ENCODE data around the gene PLK5. TPM values are rescaled to one million over a fixed set of nuclear protein-coding genes. Genes with fewer than 3 reads are reported as not detected.
"Not testable (repeated sequence)": the region's sequence is repeated elsewhere in the genome, so short reads cannot be mapped to it uniquely, and the experiment has no call there.

PLK5 gene
- polyA plus RNA-seq, 1 of the 3 experiments (the other 2 are of a cell fraction), result not detected

- H3K9me2 ChIP-seq; H3K36me3 ChIP-seq (replicated peaks in 1 of 2; ENCODE audit: control insufficient read depth in 1 of 2, insufficient read depth in 2 of 2, low read length in 1 of 2); H3K27ac ChIP-seq (ENCODE audit: low read depth in 2 of 2, low read length in 1 of 2); H2AFZ ChIP-seq (ENCODE audit: low read depth); POLR2A ChIA-PET; H3K9ac ChIP-seq; H3K4me2 ChIP-seq; H4K20me1 ChIP-seq (ENCODE audit: insufficient read depth); H3K4me3 ChIP-seq (ENCODE audit: low read depth in 2 of 2, low read length in 1 of 2); DNase-seq; H3F3A ChIP-seq (replicated peaks; ENCODE audit: insufficient read depth); H3K4me1 ChIP-seq (ENCODE audit: control insufficient read depth in 1 of 2, insufficient read depth in 2 of 2, low read depth in 1 of 2, low read length in 1 of 2); H3K9me3 ChIP-seq; H3K79me2 ChIP-seq (ENCODE audit: insufficient read depth): not testable (repeated sequence)
- H3K27me3 ChIP-seq (ENCODE audit: insufficient read depth), result peaks cover 20% of the 10 kb centered on the region
- WGBS (ENCODE audit: low lambda C conversion rate), result 56% methylated on average over 4 of the region's 8 CpGs
- CTCF ChIA-PET, result interaction anchor here (1.5 kb wide), 1 partner anchor 26 kb away, joined by 5 read pairs; no protein-coding TSS in a partner anchor
Observed at GRCh38 chr19:1519802-1520201, 4.1 kb upstream of the PLK5 start.

GRCh38 chr19:1520203-1520780, 3.6 kb upstream of the PLK5 start:
- no peak overlapping the region for H3K4me3 ChIP-seq (ENCODE audit: low read depth in 2 of 2, low read length in 1 of 2)
- no peak overlapping the region for H3K9ac ChIP-seq
- H3K27me3 ChIP-seq (ENCODE audit: insufficient read depth), result peaks cover 25% of the 10 kb centered on the region
- TF ChIP-seq EZH2phosphoT487 (IDR thresholded peaks at IDR 0.05; ENCODE audit: borderline replicate concordance, low read depth), result no peak
- TF ChIP-seq FOXJ3 (CRISPR knock-in tag; IDR thresholded peaks at IDR 0.05), result no peak
- TF ChIP-seq RXRA (IDR thresholded peaks at IDR 0.05; ENCODE audit: borderline replicate concordance, low read depth), result no peak
- TF ChIP-seq CHD2 (IDR thresholded peaks at IDR 0.05; ENCODE audit: low read length, partially characterized antibody), result no peak
- no peak for TF ChIP-seq MEF2A (IDR thresholded peaks at IDR 0.05; ENCODE audit: borderline replicate concordance, low read depth)
- no peaks in the 10 kb centered on the region for H3K4me1 ChIP-seq (ENCODE audit: control insufficient read depth in 1 of 2, insufficient read depth in 2 of 2, low read depth in 1 of 2, low read length in 1 of 2)
- WGBS (ENCODE audit: low lambda C conversion rate), result 47% methylated on average over 6 of the region's 17 CpGs
- H3K9me3 ChIP-seq, result no peaks in the 10 kb centered on the region
- CTCF ChIA-PET, result interaction anchor here (1.5 kb wide), 1 partner anchor 26 kb away, joined by 5 read pairs; no protein-coding TSS in a partner anchor
- DNase-seq, result no peak
- H4K20me1 ChIP-seq (ENCODE audit: insufficient read depth), result no peaks in the 10 kb centered on the region
- H3K4me2 ChIP-seq, result no peak overlapping the region
- no peaks in the 10 kb centered on the region for H3K79me2 ChIP-seq (ENCODE audit: insufficient read depth)
- POLR2A ChIA-PET, result no interaction called here
- no peaks in the 10 kb centered on the region for H3K36me3 ChIP-seq (replicated peaks in 1 of 2; ENCODE audit: control insufficient read depth in 1 of 2, insufficient read depth in 2 of 2, low read length in 1 of 2)
- H2AFZ ChIP-seq (ENCODE audit: low read depth), result no peak overlapping the region
- H3K27ac ChIP-seq (ENCODE audit: low read depth in 2 of 2, low read length in 1 of 2), result no peak overlapping the region
- H3F3A ChIP-seq (replicated peaks; ENCODE audit: insufficient read depth), result peaks cover 6% of the 10 kb centered on the region
- H3K9me2 ChIP-seq, result no peaks in the 10 kb centered on the region

GRCh38 chr19:1521636-1522035, 2.2 kb upstream of the PLK5 start:
- Histone ChIP-seq H3K27me3 (ENCODE audit: insufficient read depth) (peaks cover 38% of the 10 kb centered on the region), H3K36me3 (replicated peaks in 1 of 2; ENCODE audit: control insufficient read depth in 1 of 2, insufficient read depth in 2 of 2, low read length in 1 of 2) (no peaks in the 10 kb centered on the region), H3K4me2 (no peak overlapping the region), H2AFZ (ENCODE audit: low read depth) (no peak overlapping the region), H3K9ac (no peak overlapping the region), H3K9me3 (no peaks in the 10 kb centered on the region), H3K4me3 (ENCODE audit: low read depth in 2 of 2, low read length in 1 of 2) (no peak overlapping the region), H3F3A (replicated peaks; ENCODE audit: insufficient read depth) (peaks cover 6% of the 10 kb centered on the region), H3K79me2 (ENCODE audit: insufficient read depth) (no peaks in the 10 kb centered on the region), H3K27ac (ENCODE audit: low read depth in 2 of 2, low read length in 1 of 2) (no peak overlapping the region), H3K4me1 (ENCODE audit: control insufficient read depth in 1 of 2, insufficient read depth in 2 of 2, low read depth in 1 of 2, low read length in 1 of 2) (no peaks in the 10 kb centered on the region), H4K20me1 (ENCODE audit: insufficient read depth) (no peaks in the 10 kb centered on the region), H3K9me2 (no peaks in the 10 kb centered on the region)
- ChIA-PET POLR2A (interaction anchor here (1.1 kb wide), 1 partner anchor 69 kb away, joined by 3 read pairs; no protein-coding TSS in a partner anchor), CTCF (interaction anchor here (1.0 to 2.3 kb wide), 4 partner anchors 9 to 25 kb away, joined by 3 to 14 read pairs (median 4); partner anchors contain the start of gene ADAMTSL5)
- DNase-seq, result no peak
- WGBS (ENCODE audit: low lambda C conversion rate), result 83% methylated on average over 7 of the region's 14 CpGs
- TF ChIP-seq EZH2phosphoT487 (IDR thresholded peaks at IDR 0.05; ENCODE audit: borderline replicate concordance, low read depth) (no peak), RXRA (IDR thresholded peaks at IDR 0.05; ENCODE audit: borderline replicate concordance, low read depth) (no peak), CHD2 (IDR thresholded peaks at IDR 0.05; ENCODE audit: low read length, partially characterized antibody) (no peak), RAD21 (IDR thresholded peaks at IDR 0.05; ENCODE audit: low read length) (no peak), SIN3A (IDR thresholded peaks at IDR 0.05; ENCODE audit: borderline replicate concordance, low read depth, low read length) (no peak), EP300 (IDR thresholded peaks at IDR 0.05; ENCODE audit: borderline replicate concordance in 1 of 2, low read depth in 1 of 2, low read length in 1 of 2) (no peak), YY1 (IDR thresholded peaks at IDR 0.05; ENCODE audit: low read depth) (no peak), FOXM1 (IDR thresholded peaks at IDR 0.05; ENCODE audit: low read depth) (no peak), CTCF (IDR thresholded peaks at IDR 0.05) (no peak), NFIC (IDR thresholded peaks at IDR 0.05; ENCODE audit: borderline replicate concordance) (no peak), GATA2 (CRISPR knock-in tag; IDR thresholded peaks at IDR 0.05) (no peak), MXI1 (IDR thresholded peaks at IDR 0.05; ENCODE audit: low read depth, low read length) (no peak), FOXJ3 (CRISPR knock-in tag; IDR thresholded peaks at IDR 0.05) (no peak), FOSL2 (IDR thresholded peaks at IDR 0.05; ENCODE audit: borderline replicate concordance, low read depth) (no peak), SMC3 (IDR thresholded peaks at IDR 0.05; ENCODE audit: low read depth, low read length) (no peak), MEF2A (IDR thresholded peaks at IDR 0.05; ENCODE audit: borderline replicate concordance, low read depth) (no peak)

All from SK-N-SH (cell line).